NB4 (cell line): ENCODE measurements around the gene DEPDC1B.

Experiments used
- DNase-seq: peaks from one replicate; pipeline ENCODE4 v3.0.0; 2010; ENCODE audit warnings: low read depth
- H3K4me3 ChIP-seq: one replicate; pipeline ENCODE4 v1.5.1; 2011; ENCODE audit warnings: mild to moderate bottlenecking, low read depth, low read length, moderate library complexity
- CTCF ChIP-seq: IDR thresholded peaks from one replicate; pipeline ENCODE4 v1.5.1; 2012; ENCODE audit warnings: low read depth, low read length
- MAX ChIP-seq: IDR thresholded peaks from 2 replicates; pipeline ENCODE4 v1.6.1; 2011; ENCODE audit warnings: low read depth, low read length
- MYC ChIP-seq: IDR thresholded peaks from 2 replicates; pipeline ENCODE4 v1.6.1; 2011; ENCODE audit warnings: low read depth, low read length
- POLR2A ChIP-seq: IDR thresholded peaks from 2 replicates; pipeline ENCODE4 v1.6.1; 2011; ENCODE audit warnings: mild to moderate bottlenecking; ENCODE audit not compliant: insufficient read length; ENCODE audit errors: extremely low read depth

The DEPDC1B gene

GRCh38 chr5:60671899-60672692 is 27.9 kb downstream of the DEPDC1B start:
- DNase-seq: no peak
- H3K4me3 ChIP-seq: no peak overlapping the region
- TF ChIP-seq POLR2A (no peak), CTCF (no peak), MYC (no peak), MAX (no peak)

GRCh38 chr5:60670749-60671148 is 29.2 kb downstream of the DEPDC1B start:
- H3K4me3 ChIP-seq: no peak overlapping the region
- TF ChIP-seq MYC (no peak), POLR2A (no peak), MAX (no peak), CTCF (no peak)
- no peak for DNase-seq

GRCh38 chr5:60668686-60669304 is 31.2 kb downstream of the DEPDC1B start:
- peak; percentile 57 for DNase-seq
- TF ChIP-seq MYC (no peak), POLR2A (no peak), MAX (no peak), CTCF (peak; percentile 23)
- H3K4me3 ChIP-seq: no peak overlapping the region

GRCh38 chr5:60651872-60652620 is 47.9 kb downstream of the DEPDC1B start:
- H3K4me3 ChIP-seq: no peak overlapping the region
- TF ChIP-seq CTCF (no peak), MYC (no peak), MAX (no peak), POLR2A (no peak)
- peak; percentile 69 for DNase-seq

DNA sequence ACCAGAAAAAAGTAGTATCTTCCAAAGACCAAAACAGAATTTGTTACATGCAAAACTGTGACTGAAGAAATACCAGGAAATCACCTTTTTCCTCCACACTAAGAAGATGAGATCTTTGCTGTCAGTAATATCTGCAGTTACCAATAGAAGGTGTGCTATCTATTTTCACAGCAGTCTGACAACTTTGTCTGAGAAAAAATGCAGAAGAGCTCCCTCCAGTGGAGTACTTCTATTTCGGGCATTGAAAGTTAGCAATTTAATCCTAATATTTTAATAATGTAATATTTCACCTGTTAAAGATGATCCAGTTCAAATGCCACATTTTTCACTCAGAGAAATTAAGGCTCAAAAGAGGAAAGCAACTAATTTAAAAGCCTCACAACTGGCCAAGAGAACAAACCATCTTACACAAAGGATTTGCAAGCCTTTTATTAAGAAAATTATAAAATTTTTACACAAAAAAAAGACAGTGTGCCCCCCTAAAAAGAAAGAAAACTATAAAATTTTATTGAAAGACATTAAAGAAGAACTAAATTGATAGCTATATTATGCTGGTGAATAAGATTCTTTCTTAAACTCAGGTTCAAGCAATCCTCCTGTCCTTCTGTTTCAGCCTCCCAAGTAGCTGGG is 50.6 kb downstream of the DEPDC1B start:
- DNase-seq: peak; percentile 49
- H3K4me3 ChIP-seq: no peak overlapping the region
- peak; percentile 50 for TF ChIP-seq CTCF
- TF ChIP-seq MYC: no peak
